Ramos (cell line): ENCODE measurements around the gene SFXN3.
"Not testable (repeated sequence)": the region's sequence is repeated elsewhere in the genome, so short reads cannot be mapped to it uniquely, and the experiment has no call there.

Source experiments
- in situ Hi-C: fragments of 300-500 bp; cut with MboI; formaldehyde crosslinking; loops from one replicate; pipeline ENCODE4 v1.14.3; 2022; ENCODE audit warnings: low sequenced_read_pairs; ENCODE audit not compliant: unreplicated experiment

SFXN3 gene

GRCh38 chr10:101032637-101033224 is 1.7 kb downstream of the SFXN3 start:
- in situ Hi-C loops, result no loop called here

- in situ Hi-C loops, result no loop called here
Observed at GRCh38 chr10:101033276-101033675, 2.2 kb downstream of the SFXN3 start.

DNA sequence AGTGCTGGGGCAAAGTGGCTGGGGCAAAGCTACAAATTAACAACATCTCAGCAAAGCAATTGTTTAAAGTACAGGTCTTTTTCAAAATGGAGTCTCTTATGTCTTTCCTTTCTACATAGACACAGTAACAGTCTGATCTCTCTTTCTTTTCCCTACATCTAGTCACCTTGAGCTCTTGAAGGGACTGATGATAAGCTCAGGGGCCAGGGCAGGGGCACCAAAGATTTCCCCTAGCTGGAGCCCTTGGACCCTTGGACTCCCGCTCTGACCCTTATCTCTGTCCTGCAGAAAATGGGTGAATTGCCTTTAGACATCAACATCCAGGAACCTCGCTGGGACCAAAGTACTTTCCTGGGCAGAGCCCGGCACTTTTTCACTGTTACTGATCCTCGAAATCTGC is 3.4 kb downstream of the SFXN3 start:
- in situ Hi-C loops, result not testable (repeated sequence)

DNA sequence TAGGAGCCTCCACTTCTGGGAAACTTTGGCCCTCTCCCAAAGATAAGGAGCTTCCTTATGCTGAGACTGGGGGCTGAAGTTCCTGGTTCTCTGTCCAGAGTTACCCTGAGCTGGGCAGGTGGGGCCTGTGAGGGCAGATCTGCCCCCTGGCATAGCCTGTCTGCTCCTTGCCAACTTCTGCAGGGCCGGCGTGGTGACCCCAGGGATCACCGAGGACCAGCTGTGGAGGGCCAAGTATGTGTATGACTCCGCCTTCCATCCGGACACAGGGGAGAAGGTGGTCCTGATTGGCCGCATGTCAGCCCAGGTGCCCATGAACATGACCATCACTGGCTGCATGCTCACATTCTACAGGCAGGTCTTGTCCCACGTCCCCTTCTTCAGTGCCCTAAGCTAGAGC is 4.3 kb downstream of the SFXN3 start:
- in situ Hi-C loops, result loop anchor here (5.0 kb wide), 1 partner anchor 107 kb away; no protein-coding TSS in a partner anchor

DNA sequence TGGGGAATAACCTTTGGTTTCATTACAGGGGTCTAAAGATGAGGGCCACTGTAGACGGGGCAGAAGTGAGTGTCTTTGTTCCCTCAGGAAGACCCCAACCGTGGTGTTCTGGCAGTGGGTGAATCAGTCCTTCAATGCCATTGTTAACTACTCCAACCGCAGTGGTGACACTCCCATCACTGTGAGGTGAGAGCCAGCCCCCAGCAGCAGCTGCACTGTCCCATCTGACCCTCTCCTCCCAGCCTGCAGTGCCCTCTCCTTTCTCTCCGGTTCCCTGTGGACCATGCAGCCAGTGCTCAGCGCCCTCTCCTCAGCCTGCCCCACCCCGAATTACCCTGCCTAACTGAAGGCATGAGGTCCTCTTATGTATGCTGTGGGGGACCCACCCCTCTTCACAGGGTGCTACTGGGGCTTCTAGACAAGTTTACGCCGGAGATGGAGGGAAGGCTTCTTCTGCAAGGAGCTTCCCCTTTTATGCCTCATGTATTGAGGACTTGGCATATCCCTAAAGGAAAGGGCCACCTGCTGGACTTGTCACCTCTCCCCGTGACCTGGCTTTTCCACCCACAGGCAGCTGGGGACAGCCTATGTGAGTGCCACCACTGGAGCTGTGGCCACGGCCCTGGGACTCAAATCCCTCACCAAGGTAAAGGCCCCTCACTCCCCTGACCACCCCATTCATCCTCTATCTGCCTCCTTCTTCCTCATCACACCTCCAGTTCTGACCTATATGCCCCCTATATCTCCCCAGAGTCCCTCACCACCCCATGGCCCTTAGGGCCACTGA is 5.1 kb downstream of the SFXN3 start:
- in situ Hi-C loops, result loop anchor here (5.0 kb wide), 1 partner anchor 106 kb away; no protein-coding TSS in a partner anchor

DNA sequence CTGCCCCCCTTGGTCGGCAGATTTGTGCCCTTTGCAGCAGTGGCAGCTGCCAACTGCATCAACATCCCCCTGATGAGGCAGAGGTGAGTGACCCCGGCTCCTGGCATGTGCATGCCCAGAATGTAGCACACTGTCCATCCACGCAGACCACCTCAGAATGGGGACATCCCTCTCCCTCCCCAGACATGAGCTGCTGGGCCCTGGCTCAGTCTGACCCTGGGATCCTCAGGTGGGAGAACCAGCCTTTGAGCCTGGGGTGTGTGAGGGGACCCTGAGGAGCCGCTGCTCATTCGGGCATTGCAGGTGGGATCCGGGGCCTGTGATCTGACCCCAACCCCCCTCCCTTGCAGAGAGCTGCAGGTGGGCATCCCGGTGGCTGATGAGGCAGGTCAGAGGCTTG is 5.7 kb downstream of the SFXN3 start:
- in situ Hi-C loops, result loop anchor here (5.0 kb wide), 1 partner anchor 106 kb away; no protein-coding TSS in a partner anchor

DNA sequence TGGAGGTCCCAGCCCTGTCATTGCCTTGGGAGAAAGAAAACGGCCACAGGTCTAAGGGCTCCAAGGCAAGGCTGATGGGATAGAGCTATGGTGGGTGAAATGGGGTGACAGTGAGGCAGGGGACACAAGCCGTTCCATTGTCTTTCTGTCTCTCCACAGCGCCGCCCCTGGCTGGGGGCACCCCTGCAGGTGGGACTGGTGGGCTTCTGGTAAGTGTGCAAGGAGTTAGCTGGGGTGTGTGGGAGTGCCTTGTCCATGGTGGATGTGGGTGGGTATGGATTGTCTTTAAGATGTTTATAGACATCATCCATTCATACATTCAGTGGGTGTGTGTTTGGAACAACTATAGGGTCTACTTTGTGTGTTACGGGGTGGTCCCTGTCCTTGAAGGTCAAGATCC is 7.5 kb downstream of the SFXN3 start:
- in situ Hi-C loops, result loop anchor here (5.0 kb wide), 1 partner anchor 104 kb away; no protein-coding TSS in a partner anchor

GRCh38 chr10:101040061-101040460 is 9.0 kb downstream of the SFXN3 start:
- in situ Hi-C loops, result no loop called here

- in situ Hi-C loops, result no loop called here
Observed at GRCh38 chr10:101040851-101041250, 9.8 kb downstream of the SFXN3 start.

- in situ Hi-C loops, result no loop called here
Observed at GRCh38 chr10:101041252-101041761, 10.3 kb downstream of the SFXN3 start.

- in situ Hi-C loops, result no loop called here
Observed at GRCh38 chr10:101042118-101042517, 11.1 kb downstream of the SFXN3 start.

- in situ Hi-C loops, result no loop called here
Observed at GRCh38 chr10:101042667-101043362, 11.8 kb downstream of the SFXN3 start.

DNA sequence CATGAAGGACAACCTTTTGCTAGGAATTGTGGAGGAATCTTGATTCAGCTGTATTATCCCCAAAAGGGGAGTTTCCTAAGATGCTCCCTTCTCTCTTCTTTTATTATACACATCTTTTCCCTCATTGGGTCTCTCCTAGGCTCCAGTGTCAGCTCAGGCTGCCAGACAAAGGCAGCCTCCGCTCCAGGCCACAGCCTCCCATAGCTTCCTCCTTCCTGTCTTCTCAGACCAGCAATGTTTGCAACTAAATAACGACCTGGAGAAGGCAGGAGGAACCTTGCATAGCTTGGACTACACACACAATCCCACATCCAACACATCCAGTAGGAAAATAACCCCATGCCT is 12.3 kb downstream of the SFXN3 start:
- in situ Hi-C loops, result no loop called here

DNA sequence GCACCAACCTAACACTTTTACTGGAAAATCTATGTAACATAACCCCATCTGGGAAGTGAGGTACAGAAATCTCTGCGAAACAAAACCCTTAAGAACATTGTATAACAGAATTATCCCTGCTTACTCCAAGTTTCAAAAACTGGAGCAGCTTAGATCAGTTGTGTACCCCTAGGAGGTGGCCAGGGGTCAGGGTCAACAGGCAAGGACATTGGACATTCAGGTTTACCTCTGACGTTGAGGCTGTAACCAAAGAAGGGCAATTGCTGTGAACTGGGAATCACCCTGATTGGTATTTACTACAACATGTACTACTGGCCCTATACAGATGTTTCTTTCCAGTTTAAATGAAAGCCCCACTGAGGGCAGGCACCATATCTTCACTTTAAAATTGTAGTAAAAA is 13.1 kb downstream of the SFXN3 start:
- in situ Hi-C loops, result no loop called here

DNA sequence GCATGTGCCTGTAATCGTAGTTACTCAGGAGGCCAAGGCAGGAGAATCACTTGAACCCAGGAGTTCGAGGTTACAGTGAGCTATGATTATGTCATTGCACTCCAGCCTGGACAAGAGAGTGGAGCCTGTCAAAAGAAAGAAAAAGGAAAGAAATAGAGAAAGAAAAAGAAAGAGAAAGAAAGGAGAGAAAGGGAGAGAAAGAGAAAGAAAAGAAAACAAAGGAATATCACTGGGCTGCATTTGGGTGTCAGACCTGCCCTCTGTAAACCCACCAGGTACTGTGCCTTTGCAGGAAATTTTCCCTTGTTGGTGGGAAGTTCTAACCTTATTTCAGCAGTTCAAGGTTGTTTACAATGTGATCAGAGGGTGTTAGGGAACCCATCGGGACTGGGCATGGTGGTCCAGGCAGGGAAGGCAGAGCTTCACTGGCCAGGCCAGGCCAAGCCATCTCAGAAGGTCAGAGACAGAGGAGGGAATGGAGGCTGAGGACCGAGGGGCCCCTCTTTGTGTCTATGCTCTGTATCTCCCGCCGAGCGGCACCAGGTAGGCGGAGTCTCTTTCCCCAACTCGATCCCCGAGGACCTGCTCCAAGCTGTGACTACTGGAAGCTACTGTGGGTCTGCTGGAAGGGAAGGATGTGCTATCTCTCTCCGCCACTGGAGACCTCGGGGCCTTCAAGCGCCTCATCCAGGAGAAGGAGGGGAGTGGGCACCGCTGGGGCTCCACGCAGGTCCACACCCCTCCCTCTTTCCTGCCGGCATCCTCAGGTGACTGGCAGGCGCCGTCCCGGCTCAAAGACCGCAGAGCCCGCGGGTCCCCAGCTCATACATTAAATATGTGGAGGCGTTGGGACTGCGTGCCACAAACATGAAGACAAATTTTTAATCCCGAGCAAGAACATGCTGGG is 15.6 kb downstream of the SFXN3 start:
- in situ Hi-C loops, result no loop called here

DNA sequence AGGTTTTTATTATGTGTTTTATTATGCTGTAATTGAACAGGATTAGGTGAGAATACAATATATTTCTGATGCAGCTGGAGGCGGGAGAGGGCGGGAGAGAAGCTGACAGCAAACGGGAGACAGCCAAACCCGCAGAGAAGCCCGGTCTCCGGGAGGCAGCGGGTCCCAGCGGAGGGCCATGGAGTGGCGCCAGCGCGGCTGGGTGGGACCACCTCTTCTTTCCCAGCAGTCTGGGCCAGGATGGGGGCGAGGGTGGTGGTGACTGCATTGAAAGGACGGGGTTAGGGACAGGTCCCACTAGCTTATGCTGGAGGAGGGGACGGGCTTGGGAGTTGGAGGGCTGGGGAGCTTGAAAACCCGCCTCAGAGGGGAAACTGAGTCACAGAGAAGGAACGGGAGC is 16.2 kb downstream of the SFXN3 start:
- in situ Hi-C loops, result no loop called here

- in situ Hi-C loops, result no loop called here
Observed at GRCh38 chr10:101047961-101048892, 17.2 kb downstream of the SFXN3 start.

GRCh38 chr10:101050208-101051069 is 19.4 kb downstream of the SFXN3 start:
- in situ Hi-C loops, result no loop called here
